ENCODE results near the gene ACACB.
"Not testable (repeated sequence)": the region's sequence is repeated elsewhere in the genome, so short reads cannot be mapped to it uniquely, and the experiment has no call there.

The ACACB gene

GRCh38 chr12:109147126-109147525, 30.7 kb downstream of the ACACB start:
- DNase-seq, result not testable (repeated sequence)

- no peak for DNase-seq
Measured at GRCh38 chr12:109147954-109148353, 31.6 kb downstream of the ACACB start.

- DNase-seq, result no peak
Measured at GRCh38 chr12:109150124-109150640, 33.8 kb downstream of the ACACB start.

- DNase-seq, result no peak
Measured at GRCh38 chr12:109151457-109151856, 35.1 kb downstream of the ACACB start.

GRCh38 chr12:109153821-109154441, 37.5 kb downstream of the ACACB start:
- no peak for DNase-seq

- peak; percentile 69 for DNase-seq
Measured at GRCh38 chr12:109154451-109155438, 38.4 kb downstream of the ACACB start.

- DNase-seq, result no peak
Measured at GRCh38 chr12:109156036-109156435, 39.6 kb downstream of the ACACB start.

GRCh38 chr12:109156586-109156985, 40.2 kb downstream of the ACACB start:
- no peak for DNase-seq

GRCh38 chr12:109157986-109158385, 41.6 kb downstream of the ACACB start:
- no peak for DNase-seq

- no peak for DNase-seq
Measured at GRCh38 chr12:109160433-109160832, 44.0 kb downstream of the ACACB start.

GRCh38 chr12:109160873-109161272, 44.5 kb downstream of the ACACB start:
- DNase-seq, result no peak

- DNase-seq, result no peak
Measured at GRCh38 chr12:109162551-109162950, 46.2 kb downstream of the ACACB start.

GRCh38 chr12:109163167-109163566, 46.8 kb downstream of the ACACB start:
- DNase-seq, result no peak

- no peak for DNase-seq
Measured at GRCh38 chr12:109165599-109165998, 49.2 kb downstream of the ACACB start.

- no peak for DNase-seq
Measured at GRCh38 chr12:109166371-109166770, 50.0 kb downstream of the ACACB start.

GRCh38 chr12:109167781-109168180, 51.4 kb downstream of the ACACB start:
- DNase-seq, result no peak

GRCh38 chr12:109169262-109169661, 52.9 kb downstream of the ACACB start:
- no peak for DNase-seq

GRCh38 chr12:109169686-109170085, 53.3 kb downstream of the ACACB start:
- DNase-seq, result no peak

- DNase-seq, result no peak
Measured at GRCh38 chr12:109170324-109170723, 53.9 kb downstream of the ACACB start.

GRCh38 chr12:109172787-109173186, 56.4 kb downstream of the ACACB start:
- not testable (repeated sequence) for DNase-seq

GRCh38 chr12:109173443-109174240, 57.3 kb downstream of the ACACB start:
- DNase-seq, result no peak

GRCh38 chr12:109174468-109174867, 58.1 kb downstream of the ACACB start:
- DNase-seq, result no peak

- no peak for DNase-seq
Measured at GRCh38 chr12:109178532-109178931, 62.1 kb downstream of the ACACB start.

Measured in T1000 (cell line).